GM12878 (cell line): ENCODE data around the gene LRRC73. TPM values are rescaled to one million over a fixed set of nuclear protein-coding genes. Genes with fewer than 3 reads are reported as not detected.

Experiments
- ATF7 ChIP-seq: fragments of 450-650 bp; IDR thresholded peaks from 2 replicates; pipeline ENCODE4 v1.6.1; 2016; ENCODE audit warnings: low read depth, mild to moderate bottlenecking
- CHD1 ChIP-seq: IDR thresholded peaks from 2 replicates; pipeline ENCODE4 v1.6.1; 2012; ENCODE audit warnings: low read depth, low read length, improper control_type of control experiment
- CREM ChIP-seq: IDR thresholded peaks from 2 replicates; pipeline ENCODE4 v1.6.1; 2014; ENCODE audit warnings: antibody characterized with exemption, low read depth
- FOS ChIP-seq: IDR thresholded peaks from 3 replicates; pipeline ENCODE4 v1.6.1; 2011; ENCODE audit warnings: borderline replicate concordance; ENCODE audit not compliant: insufficient read length; ENCODE audit errors: extremely low read depth
- MEF2B ChIP-seq: fragments of 450-650 bp; IDR thresholded peaks from 2 replicates; pipeline ENCODE4 v1.6.1; 2018; ENCODE audit warnings: mild to moderate bottlenecking, moderate library complexity; ENCODE audit not compliant: partially characterized antibody, poor library complexity, severe bottlenecking
- MYB ChIP-seq: fragments of 150-350 bp; IDR thresholded peaks from 2 replicates; pipeline ENCODE4 v1.6.1; 2014; ENCODE audit warnings: mild to moderate bottlenecking, low read depth, low read length, borderline replicate concordance
- NR2C2 ChIP-seq: IDR thresholded peaks from 2 replicates; pipeline ENCODE4 v1.6.1; 2011; ENCODE audit warnings: borderline replicate concordance, low read depth; ENCODE audit not compliant: control insufficient read depth, insufficient read length
- PAX8 ChIP-seq: fragments of 450-650 bp; IDR thresholded peaks from 2 replicates; pipeline ENCODE4 v1.6.1; 2017; ENCODE audit warnings: mild to moderate bottlenecking, moderate library complexity
- POLR2AphosphoS2 ChIP-seq: IDR thresholded peaks from 2 replicates; pipeline ENCODE4 v1.6.1; 2011; ENCODE audit warnings: low read depth, mild to moderate bottlenecking, low read length, improper control_type of control experiment, moderate library complexity
- POU2F2 ChIP-seq: IDR thresholded peaks from 3 replicates; pipeline ENCODE4 v1.6.1; 2011; ENCODE audit warnings: low read depth, mild to moderate bottlenecking, low read length, borderline replicate concordance
- SIN3A ChIP-seq: IDR thresholded peaks from 2 replicates; pipeline ENCODE4 v1.6.1; 2012; ENCODE audit warnings: low read depth, low read length, improper control_type of control experiment
- TAF1 ChIP-seq: IDR thresholded peaks from 2 replicates; pipeline ENCODE4 v1.6.1; 2011; ENCODE audit warnings: mild to moderate bottlenecking, low read depth, low read length, borderline replicate concordance
- TCF7 ChIP-seq: IDR thresholded peaks from 2 replicates; pipeline ENCODE4 v1.6.1; 2014; ENCODE audit warnings: antibody characterized with exemption, borderline replicate concordance
- ZNF207 ChIP-seq: fragments of 450-650 bp; IDR thresholded peaks from 2 replicates; pipeline ENCODE4 v1.6.1; 2014; ENCODE audit warnings: antibody characterized with exemption, mild to moderate bottlenecking, borderline replicate concordance
- ZNF24 ChIP-seq: fragments of 450-650 bp; IDR thresholded peaks from 2 replicates; pipeline ENCODE4 v1.6.1; 2017; ENCODE audit warnings: antibody characterized with exemption, mild to moderate bottlenecking
- polyA plus RNA-seq, 11 experiments: library from polyadenylated mRNA; depleted of rRNA in 4 of 11; unstranded in 6 of 11; stranded (reverse) in 5 of 11; fragments of >200 nt; fragmentation: Nextera tagmentation in 4 of 11; fragmentation: Illumina TruSeq in 1 of 11; extraction: Ambion mirVana in 4 of 11; extraction: Trizol in 1 of 11; gene quantifications; 1 replicate in 1 of 11; 2 replicates in 10 of 11; pipeline versions ENCODE4 v1.2.1 to v1.2.3, GENCODE V29; 2011 to 2016; ENCODE audit warnings: inconsistent platforms in 2 of 11, missing spikeins in 2 of 11, low read depth in 1 of 11
- total RNA-seq, 4 experiments: library from RNA; depleted of rRNA in 3 of 4; stranded (reverse); fragments of >200 nt in 3 of 4; fragmentation: Illumina TruSeq in 1 of 4; extraction: Trizol in 1 of 4; gene quantifications; 2 replicates each; pipeline versions ENCODE4 v1.2.1 to v1.2.3, GENCODE V29; 2013 to 2021
- TF ChIP-seq, protein P1 (sequence below): fragments of 450-650 bp; IDR thresholded peaks from 2 replicates; pipeline ENCODE4 v1.6.1; 2018; ENCODE audit warnings: borderline replicate concordance, mild to moderate bottlenecking; ENCODE audit not compliant: partially characterized antibody
- TF ChIP-seq, protein P2 (sequence below): fragments of 450-650 bp; IDR thresholded peaks from 2 replicates; pipeline ENCODE4 v1.6.1; 2017; ENCODE audit warnings: antibody characterized with exemption, mild to moderate bottlenecking, moderate library complexity
- TF ChIP-seq, protein P3 (sequence below): IDR thresholded peaks from 2 replicates; pipeline ENCODE4 v1.6.1; 2011; ENCODE audit warnings: mild to moderate bottlenecking, low read depth, low read length, moderate library complexity; ENCODE audit not compliant: insufficient replicate concordance
- TF ChIP-seq, protein P4 (sequence below): IDR thresholded peaks from 2 replicates; pipeline ENCODE4 v1.6.1; 2012; ENCODE audit warnings: low read depth, low read length, improper control_type of control experiment

The LRRC73 gene
- total and polyA plus RNA-seq, 10 of the 15 experiments (the other 5 are each of a cell fraction or from before 2014, with no cell fraction given): 0.13 TPM; not detected in 9

DNA sequence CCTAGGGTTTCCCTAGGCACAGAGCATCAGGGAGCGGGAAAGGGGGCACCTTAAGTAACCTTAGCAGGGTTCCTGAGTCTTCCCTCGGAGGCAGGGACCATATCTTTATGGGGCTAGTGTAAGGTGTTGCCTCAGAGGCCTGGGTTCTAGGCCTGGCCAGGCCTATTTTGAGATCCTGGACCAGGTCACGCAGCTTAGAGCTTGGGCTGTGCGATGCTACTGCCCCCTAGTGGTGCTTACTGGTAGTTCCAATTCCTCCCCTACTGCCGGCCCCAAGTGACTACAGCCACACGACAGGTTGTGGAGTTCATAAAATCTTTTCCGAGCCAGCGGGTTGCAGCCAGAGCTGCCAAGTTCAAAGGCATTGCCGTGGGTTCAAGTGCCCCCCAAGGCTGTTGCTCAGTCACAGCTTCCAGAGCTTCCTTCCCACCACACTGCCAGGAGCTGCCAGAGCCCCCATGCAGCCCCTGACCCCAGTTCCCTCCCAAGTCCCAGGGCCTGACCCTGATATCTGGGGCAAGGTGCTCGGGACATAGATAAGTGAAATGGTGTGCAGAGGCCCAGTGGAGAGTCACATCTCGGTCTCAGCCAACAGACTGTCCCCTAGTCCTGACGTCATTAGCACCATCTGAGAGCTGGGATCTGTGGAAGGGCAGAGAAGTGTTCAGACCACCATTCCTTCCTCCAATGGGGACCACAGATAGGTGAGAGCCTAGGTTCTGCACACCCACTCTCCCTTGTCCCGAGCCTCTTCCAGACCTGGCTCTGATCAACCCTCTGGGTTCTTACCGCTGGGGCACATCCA is 3.3 kb downstream of the LRRC73 start (continued):
- TF ChIP-seq, protein P1, sequence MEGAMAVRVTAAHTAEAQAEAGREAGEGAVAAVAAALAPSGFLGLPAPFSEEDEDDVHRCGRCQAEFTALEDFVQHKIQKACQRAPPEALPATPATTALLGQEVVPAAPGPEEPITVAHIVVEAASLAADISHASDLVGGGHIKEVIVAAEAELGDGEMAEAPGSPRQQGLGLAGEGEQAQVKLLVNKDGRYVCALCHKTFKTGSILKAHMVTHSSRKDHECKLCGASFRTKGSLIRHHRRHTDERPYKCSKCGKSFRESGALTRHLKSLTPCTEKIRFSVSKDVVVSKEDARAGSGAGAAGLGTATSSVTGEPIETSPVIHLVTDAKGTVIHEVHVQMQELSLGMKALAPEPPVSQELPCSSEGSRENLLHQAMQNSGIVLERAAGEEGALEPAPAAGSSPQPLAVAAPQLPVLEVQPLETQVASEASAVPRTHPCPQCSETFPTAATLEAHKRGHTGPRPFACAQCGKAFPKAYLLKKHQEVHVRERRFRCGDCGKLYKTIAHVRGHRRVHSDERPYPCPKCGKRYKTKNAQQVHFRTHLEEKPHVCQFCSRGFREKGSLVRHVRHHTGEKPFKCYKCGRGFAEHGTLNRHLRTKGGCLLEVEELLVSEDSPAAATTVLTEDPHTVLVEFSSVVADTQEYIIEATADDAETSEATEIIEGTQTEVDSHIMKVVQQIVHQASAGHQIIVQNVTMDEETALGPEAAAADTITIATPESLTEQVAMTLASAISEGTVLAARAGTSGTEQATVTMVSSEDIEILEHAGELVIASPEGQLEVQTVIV: no peak
- TF ChIP-seq MYB: 0 out of 2 replicates have a peak, but pooled peaks have one; percentile 49
- no peak for TF ChIP-seq CHD1
- no peak for TF ChIP-seq TAF1
- TF ChIP-seq TCF7: no peak
- TF ChIP-seq CREM: no peak
- TF ChIP-seq, protein P2, sequence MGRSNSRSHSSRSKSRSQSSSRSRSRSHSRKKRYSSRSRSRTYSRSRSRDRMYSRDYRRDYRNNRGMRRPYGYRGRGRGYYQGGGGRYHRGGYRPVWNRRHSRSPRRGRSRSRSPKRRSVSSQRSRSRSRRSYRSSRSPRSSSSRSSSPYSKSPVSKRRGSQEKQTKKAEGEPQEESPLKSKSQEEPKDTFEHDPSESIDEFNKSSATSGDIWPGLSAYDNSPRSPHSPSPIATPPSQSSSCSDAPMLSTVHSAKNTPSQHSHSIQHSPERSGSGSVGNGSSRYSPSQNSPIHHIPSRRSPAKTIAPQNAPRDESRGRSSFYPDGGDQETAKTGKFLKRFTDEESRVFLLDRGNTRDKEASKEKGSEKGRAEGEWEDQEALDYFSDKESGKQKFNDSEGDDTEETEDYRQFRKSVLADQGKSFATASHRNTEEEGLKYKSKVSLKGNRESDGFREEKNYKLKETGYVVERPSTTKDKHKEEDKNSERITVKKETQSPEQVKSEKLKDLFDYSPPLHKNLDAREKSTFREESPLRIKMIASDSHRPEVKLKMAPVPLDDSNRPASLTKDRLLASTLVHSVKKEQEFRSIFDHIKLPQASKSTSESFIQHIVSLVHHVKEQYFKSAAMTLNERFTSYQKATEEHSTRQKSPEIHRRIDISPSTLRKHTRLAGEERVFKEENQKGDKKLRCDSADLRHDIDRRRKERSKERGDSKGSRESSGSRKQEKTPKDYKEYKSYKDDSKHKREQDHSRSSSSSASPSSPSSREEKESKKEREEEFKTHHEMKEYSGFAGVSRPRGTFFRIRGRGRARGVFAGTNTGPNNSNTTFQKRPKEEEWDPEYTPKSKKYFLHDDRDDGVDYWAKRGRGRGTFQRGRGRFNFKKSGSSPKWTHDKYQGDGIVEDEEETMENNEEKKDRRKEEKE: no peak
- TF ChIP-seq MEF2B: peak; percentile 29
- TF ChIP-seq SIN3A: no peak
- no peak for TF ChIP-seq POU2F2
- no peak for TF ChIP-seq NR2C2
- no peak for TF ChIP-seq ZNF24
- TF ChIP-seq POLR2AphosphoS2: no peak
- no peak for TF ChIP-seq ATF7
- TF ChIP-seq, protein P3, sequence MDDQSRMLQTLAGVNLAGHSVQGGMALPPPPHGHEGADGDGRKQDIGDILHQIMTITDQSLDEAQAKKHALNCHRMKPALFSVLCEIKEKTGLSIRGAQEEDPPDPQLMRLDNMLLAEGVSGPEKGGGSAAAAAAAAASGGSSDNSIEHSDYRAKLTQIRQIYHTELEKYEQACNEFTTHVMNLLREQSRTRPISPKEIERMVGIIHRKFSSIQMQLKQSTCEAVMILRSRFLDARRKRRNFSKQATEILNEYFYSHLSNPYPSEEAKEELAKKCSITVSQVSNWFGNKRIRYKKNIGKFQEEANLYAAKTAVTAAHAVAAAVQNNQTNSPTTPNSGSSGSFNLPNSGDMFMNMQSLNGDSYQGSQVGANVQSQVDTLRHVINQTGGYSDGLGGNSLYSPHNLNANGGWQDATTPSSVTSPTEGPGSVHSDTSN: no peak
- TF ChIP-seq PAX8: no peak
- TF ChIP-seq FOS: no peak
- peak; percentile 53; the same call in 1 of the 2 replicates for TF ChIP-seq ZNF207
- TF ChIP-seq, protein P4, sequence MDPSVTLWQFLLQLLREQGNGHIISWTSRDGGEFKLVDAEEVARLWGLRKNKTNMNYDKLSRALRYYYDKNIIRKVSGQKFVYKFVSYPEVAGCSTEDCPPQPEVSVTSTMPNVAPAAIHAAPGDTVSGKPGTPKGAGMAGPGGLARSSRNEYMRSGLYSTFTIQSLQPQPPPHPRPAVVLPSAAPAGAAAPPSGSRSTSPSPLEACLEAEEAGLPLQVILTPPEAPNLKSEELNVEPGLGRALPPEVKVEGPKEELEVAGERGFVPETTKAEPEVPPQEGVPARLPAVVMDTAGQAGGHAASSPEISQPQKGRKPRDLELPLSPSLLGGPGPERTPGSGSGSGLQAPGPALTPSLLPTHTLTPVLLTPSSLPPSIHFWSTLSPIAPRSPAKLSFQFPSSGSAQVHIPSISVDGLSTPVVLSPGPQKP: no peak
